ENCODE results near the gene SUSD3.

SUSD3 gene

GRCh38 chr9:93053781-93054331 lies 4.6 kb upstream of the SUSD3 start:
- DNase-seq (ENCODE audit: low spot score), result no peak

GRCh38 chr9:93054758-93055704 lies 3.5 kb upstream of the SUSD3 start:
- no peak for DNase-seq (ENCODE audit: low spot score)

GRCh38 chr9:93057042-93057702 lies 1.3 kb upstream of the SUSD3 start:
- DNase-seq (ENCODE audit: low spot score), result no peak

GRCh38 chr9:93057703-93058354 lies 672 bp upstream of the SUSD3 start:
- no peak for DNase-seq (ENCODE audit: low spot score)

GRCh38 chr9:93059011-93059714 lies 662 bp downstream of the SUSD3 start:
- no peak for DNase-seq (ENCODE audit: low spot score)

- DNase-seq (ENCODE audit: low spot score), result no peak
Measured at GRCh38 chr9:93059715-93060578, 1.4 kb downstream of the SUSD3 start.

- DNase-seq (ENCODE audit: low spot score), result peak; percentile 27
Measured at GRCh38 chr9:93060746-93061259, 2.3 kb downstream of the SUSD3 start.

GRCh38 chr9:93061260-93061751 lies 2.8 kb downstream of the SUSD3 start:
- DNase-seq (ENCODE audit: low spot score), result no peak

GRCh38 chr9:93061791-93062763 lies 3.6 kb downstream of the SUSD3 start:
- DNase-seq (ENCODE audit: low spot score), result no peak

- peak; percentile 94 for DNase-seq (ENCODE audit: low spot score)
Measured at GRCh38 chr9:93064392-93065134, 6.1 kb downstream of the SUSD3 start.

GRCh38 chr9:93065135-93065720 lies 6.7 kb downstream of the SUSD3 start:
- no peak for DNase-seq (ENCODE audit: low spot score)

- DNase-seq (ENCODE audit: low spot score), result no peak
Measured at GRCh38 chr9:93066978-93067603, 8.6 kb downstream of the SUSD3 start.

- DNase-seq (ENCODE audit: low spot score), result no peak
Measured at GRCh38 chr9:93068956-93069355, 10.5 kb downstream of the SUSD3 start.

GRCh38 chr9:93071464-93071863 lies 13.0 kb downstream of the SUSD3 start:
- DNase-seq (ENCODE audit: low spot score), result no peak

GRCh38 chr9:93072383-93072795 lies 13.9 kb downstream of the SUSD3 start:
- no peak for DNase-seq (ENCODE audit: low spot score)

- no peak for DNase-seq (ENCODE audit: low spot score)
Measured at GRCh38 chr9:93076101-93076791, 17.7 kb downstream of the SUSD3 start.

- DNase-seq (ENCODE audit: low spot score), result no peak
Measured at GRCh38 chr9:93076792-93077128, 18.3 kb downstream of the SUSD3 start.

Measured in CD4-positive, alpha-beta T cell treated with Interleukin-2 at 100 ng/mL for 4 hours (primary cell).